Bronchial epithelial cell (primary cell): ENCODE measurements around the gene NMRK2. TPM values are rescaled to one million over a fixed set of nuclear protein-coding genes. Genes with fewer than 3 reads are reported as not detected.

Experiments used
- DNase-seq: peaks from one replicate; pipeline ENCODE4 v3.0.0-alpha.2; 2010; ENCODE audit warnings: low read depth
- FAIRE-seq: peaks from 2 replicates; lab custom pipeline; 2011; peaks lifted over from hg19 to GRCh38; lab: Jason Lieb, UNC
- H3K27me3 ChIP-seq: 2 replicates; pipeline ENCODE4 v1.5.1; 2011; ENCODE audit warnings: low read length; ENCODE audit not compliant: control insufficient read depth, insufficient read depth
- H3K36me3 ChIP-seq: 2 replicates; pipeline ENCODE4 v1.5.1; 2011; ENCODE audit warnings: low read length; ENCODE audit not compliant: control insufficient read depth, insufficient read depth
- H3K4me3 ChIP-seq: 2 replicates; pipeline ENCODE4 v1.5.1; 2011; ENCODE audit warnings: mild to moderate bottlenecking, low read depth, low read length, control low read depth
- CTCF ChIP-seq: IDR thresholded peaks from 2 replicates; pipeline ENCODE4 v1.5.1; 2011; ENCODE audit warnings: mild to moderate bottlenecking, moderate library complexity, low read length, control low read depth, inconsistent platforms; ENCODE audit not compliant: insufficient read depth, severe bottlenecking
- total RNA-seq: library from RNA; depleted of rRNA; stranded (reverse); fragments of >200 nt; gene quantifications from 2 replicates; pipeline ENCODE4 v1.2.1, GENCODE V29; 2014

NMRK2 gene
- total RNA-seq, 1 donor from 2014 or later: not detected

GRCh38 chr19:3981736-3982681 is 49.1 kb downstream of the NMRK2 start:
- no peaks in the 10 kb centered on the region for H3K27me3 ChIP-seq
- H3K36me3 ChIP-seq: peaks cover 70% of the 10 kb centered on the region
- no peak for TF ChIP-seq CTCF
- H3K4me3 ChIP-seq: no peak overlapping the region
- DNase-seq: no peak
- FAIRE-seq: no peak

GRCh38 chr19:3982701-3983541 is 50.1 kb downstream of the NMRK2 start:
- peaks cover 61% of the 10 kb centered on the region for H3K36me3 ChIP-seq
- peak overlapping the region; percentile 78 for H3K4me3 ChIP-seq
- H3K27me3 ChIP-seq: no peaks in the 10 kb centered on the region
- peak; percentile 71 for DNase-seq
- no peak for FAIRE-seq
- no peak for TF ChIP-seq CTCF

GRCh38 chr19:3983542-3983914 is 50.7 kb downstream of the NMRK2 start:
- no peak for TF ChIP-seq CTCF
- Histone ChIP-seq H3K36me3 (peaks cover 56% of the 10 kb centered on the region), H3K4me3 (peak overlapping the region; percentile 78), H3K27me3 (no peaks in the 10 kb centered on the region)
- no peak for DNase-seq
- no peak for FAIRE-seq

- H3K27me3 ChIP-seq: no peaks in the 10 kb centered on the region
- peak; percentile 37 for DNase-seq
- TF ChIP-seq CTCF: no peak
- peak overlapping the region; percentile 78 for H3K4me3 ChIP-seq
- H3K36me3 ChIP-seq: peaks cover 55% of the 10 kb centered on the region
- FAIRE-seq: no peak
Measured at GRCh38 chr19:3983936-3984583, 51.2 kb downstream of the NMRK2 start.

GRCh38 chr19:3984584-3984907 is 51.7 kb downstream of the NMRK2 start:
- Histone ChIP-seq H3K36me3 (peaks cover 50% of the 10 kb centered on the region), H3K4me3 (peak overlapping the region; percentile 78), H3K27me3 (no peaks in the 10 kb centered on the region)
- no peak for TF ChIP-seq CTCF
- DNase-seq: no peak
- no peak for FAIRE-seq
